Thyroid gland (tissue), 4 donors: ENCODE measurements around the gene ZMYM1.

Source experiments
- POLR2A ChIP-seq, 2 donors: fragments of 450-650 bp; IDR thresholded peaks; one replicate each; pipeline ENCODE4 v1.6.1; 2017; ENCODE audit warnings: antibody characterized with exemption in 2 of 2, mild to moderate bottlenecking in 2 of 2, moderate library complexity in 1 of 2
- TF ChIP-seq, protein P1 (sequence below), 6 experiments: fragments of 200-600 bp in 3 of 6; fragments of 450-650 bp in 3 of 6; sonication (generic) in 3 of 6; IDR thresholded peaks; one replicate each; pipeline ENCODE4 v1.5.1; 2016 to 2019; ENCODE audit warnings: antibody characterized with exemption in 6 of 6, mild to moderate bottlenecking in 2 of 6, inconsistent platforms in 1 of 6, moderate library complexity in 1 of 6

DNA sequence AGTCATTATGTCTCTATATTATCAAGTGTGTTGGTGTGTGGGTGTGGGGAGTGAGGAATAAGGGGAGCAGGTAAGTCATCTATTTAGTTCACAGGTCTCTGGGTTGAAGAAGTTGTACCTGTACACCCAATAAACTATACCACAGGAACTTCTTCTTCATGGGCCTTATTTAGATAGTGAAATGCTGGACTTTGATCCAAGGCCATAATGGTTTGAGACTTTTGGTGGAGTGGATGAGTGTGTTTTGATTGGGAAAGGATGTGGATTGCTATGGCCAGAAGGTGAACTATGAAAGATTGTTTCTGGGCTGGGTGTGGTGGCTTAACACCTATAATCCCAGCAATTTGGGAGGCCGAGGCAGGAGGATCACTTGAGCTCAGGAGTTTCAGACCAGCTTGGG lies 40.5 kb upstream of the ZMYM1 start:
- TF ChIP-seq, protein P1, sequence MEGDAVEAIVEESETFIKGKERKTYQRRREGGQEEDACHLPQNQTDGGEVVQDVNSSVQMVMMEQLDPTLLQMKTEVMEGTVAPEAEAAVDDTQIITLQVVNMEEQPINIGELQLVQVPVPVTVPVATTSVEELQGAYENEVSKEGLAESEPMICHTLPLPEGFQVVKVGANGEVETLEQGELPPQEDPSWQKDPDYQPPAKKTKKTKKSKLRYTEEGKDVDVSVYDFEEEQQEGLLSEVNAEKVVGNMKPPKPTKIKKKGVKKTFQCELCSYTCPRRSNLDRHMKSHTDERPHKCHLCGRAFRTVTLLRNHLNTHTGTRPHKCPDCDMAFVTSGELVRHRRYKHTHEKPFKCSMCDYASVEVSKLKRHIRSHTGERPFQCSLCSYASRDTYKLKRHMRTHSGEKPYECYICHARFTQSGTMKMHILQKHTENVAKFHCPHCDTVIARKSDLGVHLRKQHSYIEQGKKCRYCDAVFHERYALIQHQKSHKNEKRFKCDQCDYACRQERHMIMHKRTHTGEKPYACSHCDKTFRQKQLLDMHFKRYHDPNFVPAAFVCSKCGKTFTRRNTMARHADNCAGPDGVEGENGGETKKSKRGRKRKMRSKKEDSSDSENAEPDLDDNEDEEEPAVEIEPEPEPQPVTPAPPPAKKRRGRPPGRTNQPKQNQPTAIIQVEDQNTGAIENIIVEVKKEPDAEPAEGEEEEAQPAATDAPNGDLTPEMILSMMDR (IDR thresholded peaks at IDR 0.05), result no peak
- TF ChIP-seq POLR2A (IDR thresholded peaks at IDR 0.05), result no peak
